Dendritic cell treated with granulocyte-macrophage colony-stimulating factor and Interleukin-4, amounts not matched to agents 40 ng/mL and 50 ng/mL, for 4 days (primary cell): ENCODE results near the gene AOPEP.
"Not testable (repeated sequence)": the region's sequence is repeated elsewhere in the genome, so short reads cannot be mapped to it uniquely, and the experiment has no call there.

ENCODE experiments used
- H3K27ac Mint-ChIP-seq: one replicate; pipeline ENCODE4 v1.8.0; 2022; ENCODE audit warnings: mild to moderate bottlenecking, mixed read lengths
- H3K27me3 Mint-ChIP-seq: one replicate; pipeline ENCODE4 v1.8.0; 2022; ENCODE audit warnings: mild to moderate bottlenecking, mixed read lengths
- H3K36me3 Mint-ChIP-seq: one replicate; pipeline ENCODE4 v1.8.0; 2022; ENCODE audit warnings: low read depth, mixed read lengths
- H3K4me1 Mint-ChIP-seq: one replicate; pipeline ENCODE4 v1.8.0; 2022; ENCODE audit warnings: low read depth, mixed read lengths
- H3K4me3 Mint-ChIP-seq: one replicate; pipeline ENCODE4 v1.8.0; 2022; ENCODE audit warnings: mild to moderate bottlenecking, moderate library complexity, mixed read lengths
- H3K9me3 Mint-ChIP-seq: one replicate; pipeline ENCODE4 v1.8.0; 2022; ENCODE audit warnings: mixed read lengths
- intact Hi-C: fragments of 100-400 bp; cut with micrococcal nuclease; formaldehyde crosslinking; loops from one replicate; pipeline ENCODE4 v1.15.0; 2022

AOPEP gene

GRCh38 chr9:94829380-94830070 lies 103.0 kb downstream of the AOPEP start:
- Mint-ChIP-seq H3K27ac (no peak overlapping the region), H3K27me3 (no peaks in the 10 kb centered on the region), H3K4me1 (no peaks in the 10 kb centered on the region), H3K4me3 (no peak overlapping the region), H3K36me3 (peaks cover 12% of the 10 kb centered on the region), H3K9me3 (peaks cover 8% of the 10 kb centered on the region)
- intact Hi-C loops = no loop called here

- H3K9me3 Mint-ChIP-seq, H3K27me3 Mint-ChIP-seq, intact Hi-C loops, H3K4me3 Mint-ChIP-seq, H3K4me1 Mint-ChIP-seq, H3K36me3 Mint-ChIP-seq, H3K27ac Mint-ChIP-seq: not testable (repeated sequence)
These were observed 103.6 kb downstream of the AOPEP start for GRCh38 chr9:94830071-94830604.

- intact Hi-C loops = no loop called here
- no peak overlapping the region for H3K4me3 Mint-ChIP-seq
- peaks cover 25% of the 10 kb centered on the region for H3K9me3 Mint-ChIP-seq
- peaks cover 6% of the 10 kb centered on the region for H3K36me3 Mint-ChIP-seq
- no peak overlapping the region for H3K27ac Mint-ChIP-seq
- no peaks in the 10 kb centered on the region for H3K27me3 Mint-ChIP-seq
- H3K4me1 Mint-ChIP-seq = no peaks in the 10 kb centered on the region
These were observed 107.3 kb downstream of the AOPEP start for GRCh38 chr9:94833802-94834201.

GRCh38 chr9:94837404-94837803 lies 110.9 kb downstream of the AOPEP start:
- Mint-ChIP-seq H3K4me1 (no peaks in the 10 kb centered on the region), H3K9me3 (peaks cover 24% of the 10 kb centered on the region), H3K36me3 (peaks cover 6% of the 10 kb centered on the region), H3K27ac (no peak overlapping the region), H3K27me3 (no peaks in the 10 kb centered on the region), H3K4me3 (no peak overlapping the region)
- intact Hi-C loops = no loop called here

- H3K27ac Mint-ChIP-seq = no peak overlapping the region
- H3K36me3 Mint-ChIP-seq = peaks cover 6% of the 10 kb centered on the region
- H3K4me1 Mint-ChIP-seq = no peaks in the 10 kb centered on the region
- peaks cover 24% of the 10 kb centered on the region for H3K9me3 Mint-ChIP-seq
- no peaks in the 10 kb centered on the region for H3K27me3 Mint-ChIP-seq
- no peak overlapping the region for H3K4me3 Mint-ChIP-seq
- intact Hi-C loops = no loop called here
These were observed 112.9 kb downstream of the AOPEP start for GRCh38 chr9:94839398-94839797.

GRCh38 chr9:94840738-94841137 lies 114.2 kb downstream of the AOPEP start:
- Mint-ChIP-seq H3K36me3 (peaks cover 6% of the 10 kb centered on the region), H3K4me1 (no peaks in the 10 kb centered on the region), H3K27ac (no peak overlapping the region), H3K27me3 (no peaks in the 10 kb centered on the region), H3K4me3 (no peak overlapping the region), H3K9me3 (peaks cover 24% of the 10 kb centered on the region)
- intact Hi-C loops = no loop called here

- H3K9me3 Mint-ChIP-seq = peaks cover 12% of the 10 kb centered on the region
- H3K36me3 Mint-ChIP-seq = no peaks in the 10 kb centered on the region
- no peak overlapping the region for H3K27ac Mint-ChIP-seq
- H3K4me1 Mint-ChIP-seq = peaks cover 9% of the 10 kb centered on the region
- no peaks in the 10 kb centered on the region for H3K27me3 Mint-ChIP-seq
- intact Hi-C loops = no loop called here
- H3K4me3 Mint-ChIP-seq = no peak overlapping the region
These were observed 116.6 kb downstream of the AOPEP start for GRCh38 chr9:94843134-94843533.

GRCh38 chr9:94846739-94847138 lies 120.2 kb downstream of the AOPEP start:
- Mint-ChIP-seq H3K27ac (no peak overlapping the region), H3K27me3 (no peaks in the 10 kb centered on the region), H3K36me3 (no peaks in the 10 kb centered on the region), H3K9me3 (no peaks in the 10 kb centered on the region), H3K4me3 (no peak overlapping the region), H3K4me1 (peaks cover 9% of the 10 kb centered on the region)
- intact Hi-C loops = no loop called here

GRCh38 chr9:94847486-94847885 lies 121.0 kb downstream of the AOPEP start:
- Mint-ChIP-seq H3K36me3 (no peaks in the 10 kb centered on the region), H3K4me1 (peaks cover 9% of the 10 kb centered on the region), H3K9me3 (no peaks in the 10 kb centered on the region), H3K27ac (no peak overlapping the region), H3K27me3 (no peaks in the 10 kb centered on the region), H3K4me3 (no peak overlapping the region)
- intact Hi-C loops = no loop called here

GRCh38 chr9:94848791-94849190 lies 122.3 kb downstream of the AOPEP start:
- H3K4me3 Mint-ChIP-seq, H3K27me3 Mint-ChIP-seq, H3K9me3 Mint-ChIP-seq, H3K27ac Mint-ChIP-seq, intact Hi-C loops, H3K4me1 Mint-ChIP-seq, H3K36me3 Mint-ChIP-seq: not testable (repeated sequence)

- no peaks in the 10 kb centered on the region for H3K9me3 Mint-ChIP-seq
- H3K4me3 Mint-ChIP-seq = no peak overlapping the region
- H3K27ac Mint-ChIP-seq = no peak overlapping the region
- no peaks in the 10 kb centered on the region for H3K36me3 Mint-ChIP-seq
- H3K4me1 Mint-ChIP-seq = peaks cover 9% of the 10 kb centered on the region
- H3K27me3 Mint-ChIP-seq = no peaks in the 10 kb centered on the region
- intact Hi-C loops = loop anchor here (10.0 kb wide), 1 partner anchor 56 kb away; no protein-coding TSS in a partner anchor
These were observed 124.3 kb downstream of the AOPEP start for GRCh38 chr9:94850540-94851434.

- Mint-ChIP-seq H3K9me3 (no peaks in the 10 kb centered on the region), H3K27ac (no peak overlapping the region), H3K4me1 (peaks cover 9% of the 10 kb centered on the region), H3K27me3 (no peaks in the 10 kb centered on the region), H3K4me3 (no peak overlapping the region), H3K36me3 (no peaks in the 10 kb centered on the region)
- intact Hi-C loops = loop anchor here (10.0 kb wide), 1 partner anchor 57 kb away; no protein-coding TSS in a partner anchor
These were observed 125.0 kb downstream of the AOPEP start for GRCh38 chr9:94851467-94851866.

- H3K27me3 Mint-ChIP-seq = no peaks in the 10 kb centered on the region
- no peaks in the 10 kb centered on the region for H3K36me3 Mint-ChIP-seq
- no peak overlapping the region for H3K4me3 Mint-ChIP-seq
- no peak overlapping the region for H3K27ac Mint-ChIP-seq
- peaks cover 6% of the 10 kb centered on the region for H3K4me1 Mint-ChIP-seq
- H3K9me3 Mint-ChIP-seq = no peaks in the 10 kb centered on the region
- intact Hi-C loops = loop anchor here (10.0 kb wide), 1 partner anchor 57 kb away; no protein-coding TSS in a partner anchor
These were observed 125.4 kb downstream of the AOPEP start for GRCh38 chr9:94851892-94852291.

GRCh38 chr9:94852373-94852772 lies 125.9 kb downstream of the AOPEP start:
- no peaks in the 10 kb centered on the region for H3K9me3 Mint-ChIP-seq
- no peak overlapping the region for H3K27ac Mint-ChIP-seq
- no peaks in the 10 kb centered on the region for H3K36me3 Mint-ChIP-seq
- no peaks in the 10 kb centered on the region for H3K27me3 Mint-ChIP-seq
- intact Hi-C loops = loop anchor here (10.0 kb wide), 1 partner anchor 58 kb away; no protein-coding TSS in a partner anchor
- no peak overlapping the region for H3K4me3 Mint-ChIP-seq
- peaks cover 1% of the 10 kb centered on the region for H3K4me1 Mint-ChIP-seq
